ENCODE measurements around the gene NOTCH2NLA. TPM values are rescaled to one million over a fixed set of nuclear protein-coding genes. Genes with fewer than 3 reads are reported as not detected.
"Not testable (repeated sequence)": the region's sequence is repeated elsewhere in the genome, so short reads cannot be mapped to it uniquely, and the experiment has no call there.

Gene NOTCH2NLA
- total RNA-seq = 100 to 1,000 TPM in 1 of 4 donors, 10 to 100 TPM in 3; 55.9 to 115 (median 75.8) TPM

- not testable (repeated sequence) for H3K4me1 ChIP-seq, H3K27me3 ChIP-seq, H3K36me3 ChIP-seq, H3K9me3 ChIP-seq
- peak within 1 kb of the TSS; percentile 74 to 88 (median 77) for H3K27ac ChIP-seq
- no CpG with 5 or more reads among the region's 72 CpGs for WGBS, 2 donors
- H3K4me3 ChIP-seq = peak within 1 kb of the TSS; percentile 41 to 67 (median 56)
- TF ChIP-seq POLR2A (IDR thresholded peaks at IDR 0.05) (peak; percentile 48 to 83), EP300 (IDR thresholded peaks at IDR 0.05) (peak in 1 of 2 donors; percentile 78), CTCF (IDR thresholded peaks at IDR 0.05) (peak in 1 of 5 experiments; percentile 31)
- peak; percentile 12 to 13 for DNase-seq (ENCODE audit: low spot score in 2 of 2)
Measured at GRCh38 chr1:146228710-146229477, at the start of gene NOTCH2NLA. NOTCH2NLA (minus strand) TSS chr1:146229021; CDS start chr1:146189337, 39,684 bp downstream.

- H3K36me3 ChIP-seq; H3K4me1 ChIP-seq; H3K27ac ChIP-seq; DNase-seq (ENCODE audit: low spot score in 2 of 2); H3K27me3 ChIP-seq; H3K4me3 ChIP-seq; H3K9me3 ChIP-seq: not testable (repeated sequence)
- WGBS, 2 donors = no CpG with 5 or more reads among the region's 3 CpGs
Measured at GRCh38 chr1:146278346-146278745, 49.5 kb upstream of the NOTCH2NLA start.

GRCh38 chr1:146277087-146277486, 48.3 kb upstream of the NOTCH2NLA start:
- H3K36me3 ChIP-seq; H3K27ac ChIP-seq; H3K27me3 ChIP-seq; H3K9me3 ChIP-seq; H3K4me1 ChIP-seq; H3K4me3 ChIP-seq; DNase-seq (ENCODE audit: low spot score in 2 of 2): not testable (repeated sequence)
- no CpG with 5 or more reads among the region's 2 CpGs for WGBS, 2 donors

GRCh38 chr1:146274083-146274482, 45.3 kb upstream of the NOTCH2NLA start:
- not testable (repeated sequence) for H3K27ac ChIP-seq; H3K4me3 ChIP-seq; H3K9me3 ChIP-seq; H3K4me1 ChIP-seq; H3K36me3 ChIP-seq; H3K27me3 ChIP-seq; DNase-seq (ENCODE audit: low spot score in 2 of 2)
- WGBS, 2 donors = no CpG with 5 or more reads among the region's 3 CpGs

GRCh38 chr1:146273194-146273593, 44.4 kb upstream of the NOTCH2NLA start:
- H3K27me3 ChIP-seq; H3K27ac ChIP-seq; H3K4me1 ChIP-seq; DNase-seq (ENCODE audit: low spot score in 2 of 2); H3K4me3 ChIP-seq; H3K9me3 ChIP-seq; H3K36me3 ChIP-seq: not testable (repeated sequence)
- no CpG with 5 or more reads among the region's 5 CpGs for WGBS, 2 donors

GRCh38 chr1:146272734-146273133, 43.9 kb upstream of the NOTCH2NLA start:
- not testable (repeated sequence) for H3K27me3 ChIP-seq; H3K4me3 ChIP-seq; H3K27ac ChIP-seq; H3K4me1 ChIP-seq; H3K9me3 ChIP-seq; DNase-seq (ENCODE audit: low spot score in 2 of 2); H3K36me3 ChIP-seq
- no CpG with 5 or more reads among the region's 3 CpGs for WGBS, 2 donors

- DNase-seq (ENCODE audit: low spot score in 2 of 2); H3K4me1 ChIP-seq; H3K4me3 ChIP-seq; H3K9me3 ChIP-seq; H3K27ac ChIP-seq; H3K36me3 ChIP-seq; H3K27me3 ChIP-seq: not testable (repeated sequence)
- no CpG with 5 or more reads among the region's 2 CpGs for WGBS, 2 donors
Measured at GRCh38 chr1:146271977-146272376, 43.2 kb upstream of the NOTCH2NLA start.

- H3K27me3 ChIP-seq; H3K4me1 ChIP-seq; H3K9me3 ChIP-seq; H3K36me3 ChIP-seq; H3K27ac ChIP-seq; H3K4me3 ChIP-seq; DNase-seq (ENCODE audit: low spot score in 2 of 2): not testable (repeated sequence)
- no CpG with 5 or more reads among the region's 9 CpGs for WGBS, 2 donors
Measured at GRCh38 chr1:146270129-146270528, 41.3 kb upstream of the NOTCH2NLA start.

- H3K4me3 ChIP-seq; H3K9me3 ChIP-seq; DNase-seq (ENCODE audit: low spot score in 2 of 2); H3K36me3 ChIP-seq; H3K27me3 ChIP-seq; H3K27ac ChIP-seq; H3K4me1 ChIP-seq: not testable (repeated sequence)
- WGBS, 2 donors = no CpG with 5 or more reads among the region's 2 CpGs
Measured at GRCh38 chr1:146266179-146266748, 37.4 kb upstream of the NOTCH2NLA start.

GRCh38 chr1:146264761-146265160, 35.9 kb upstream of the NOTCH2NLA start:
- not testable (repeated sequence) for DNase-seq (ENCODE audit: low spot score in 2 of 2)

GRCh38 chr1:146260006-146260730, 31.3 kb upstream of the NOTCH2NLA start:
- not testable (repeated sequence) for H3K36me3 ChIP-seq; H3K4me1 ChIP-seq; H3K9me3 ChIP-seq; H3K27me3 ChIP-seq; H3K27ac ChIP-seq; DNase-seq (ENCODE audit: low spot score in 2 of 2); H3K4me3 ChIP-seq
- no CpG with 5 or more reads among the region's 8 CpGs for WGBS, 2 donors

More at GRCh38 chr1:146264761-146265160, 35.9 kb upstream of the NOTCH2NLA start:
- not testable (repeated sequence) for H3K27me3 ChIP-seq, H3K4me1 ChIP-seq, H3K4me3 ChIP-seq, H3K27ac ChIP-seq, H3K9me3 ChIP-seq, H3K36me3 ChIP-seq
- no CpG with 5 or more reads among the region's 3 CpGs for WGBS, 2 donors

- not testable (repeated sequence) for H3K9me3 ChIP-seq; H3K36me3 ChIP-seq; H3K27ac ChIP-seq; H3K27me3 ChIP-seq; H3K4me3 ChIP-seq; DNase-seq (ENCODE audit: low spot score in 2 of 2); H3K4me1 ChIP-seq
- no CpG with 5 or more reads among the region's 1 CpG for WGBS, 2 donors
Measured at GRCh38 chr1:146257992-146258552, 29.3 kb upstream of the NOTCH2NLA start.

Measured in tibial nerve (tissue), 4 donors.